Measurements from ENCODE around the gene DMAC2.
"Not testable (repeated sequence)": the region's sequence is repeated elsewhere in the genome, so short reads cannot be mapped to it uniquely, and the experiment has no call there.

DMAC2 gene

DNA sequence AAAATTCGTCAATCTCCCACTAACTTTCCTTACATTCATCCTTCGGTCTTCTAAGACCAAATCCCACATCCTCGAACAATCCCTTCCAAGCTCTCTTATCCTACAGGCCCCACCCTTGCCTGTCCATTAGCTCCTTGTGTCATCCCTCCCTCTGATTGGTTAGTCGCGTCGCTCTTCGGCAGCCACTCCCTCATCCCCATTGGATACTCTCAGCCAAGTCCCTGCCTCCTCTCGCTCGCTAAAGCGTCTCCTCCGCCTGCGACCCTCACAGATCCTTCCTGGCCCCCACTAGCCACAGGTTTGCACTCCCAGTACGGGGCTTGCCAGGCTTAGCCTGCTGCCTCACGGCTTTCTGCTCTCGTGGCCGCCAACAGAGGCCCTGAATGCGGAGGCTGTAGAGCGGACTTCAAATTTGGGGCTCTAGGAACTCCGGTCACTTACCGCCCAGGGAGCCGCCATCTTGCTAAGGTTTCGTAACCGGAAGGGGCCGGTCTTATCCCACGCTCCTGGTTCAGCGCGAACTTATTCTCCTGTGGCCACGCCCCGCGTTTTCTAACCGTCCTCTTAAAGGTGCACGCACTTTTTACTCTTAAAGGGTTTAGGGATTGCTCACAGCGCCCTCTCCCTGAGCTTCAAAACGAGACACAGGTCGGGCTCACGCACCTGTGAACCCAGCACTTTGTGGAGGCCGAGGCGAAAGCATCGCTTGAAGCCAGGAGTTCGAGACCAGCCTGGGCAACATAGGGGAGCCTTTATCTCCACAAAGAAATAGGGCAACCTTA is at the start of gene DMAC2:
Gene DMAC2 (minus strand): TSS at position 472 of the 782 bp plus-strand sequence. CDS start 13 bp downstream, at position 459.
- peak; percentile 94 for DNase-seq (ENCODE audit: low read depth)

DNA sequence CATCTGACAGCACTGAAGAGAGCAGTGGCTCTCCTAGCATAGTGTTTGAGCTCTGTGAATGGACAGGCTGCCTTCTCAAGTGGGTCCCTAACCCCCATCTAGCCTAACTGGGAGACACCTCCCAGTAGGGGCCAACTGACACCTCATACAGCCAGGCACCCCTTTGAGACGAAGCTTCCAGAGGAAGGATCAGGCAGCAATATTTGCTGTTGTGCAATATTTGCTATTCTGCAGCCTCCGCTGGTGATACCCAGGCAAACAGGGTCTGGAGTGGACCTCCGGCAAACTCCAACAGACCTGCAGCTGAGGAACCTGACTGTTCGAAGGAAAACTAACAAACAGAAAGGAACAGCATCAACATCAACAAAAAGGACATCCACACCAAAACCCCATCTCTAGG is 47.2 kb upstream of the DMAC2 start:
- DNase-seq (ENCODE audit: low read depth) = not testable (repeated sequence)

DNA sequence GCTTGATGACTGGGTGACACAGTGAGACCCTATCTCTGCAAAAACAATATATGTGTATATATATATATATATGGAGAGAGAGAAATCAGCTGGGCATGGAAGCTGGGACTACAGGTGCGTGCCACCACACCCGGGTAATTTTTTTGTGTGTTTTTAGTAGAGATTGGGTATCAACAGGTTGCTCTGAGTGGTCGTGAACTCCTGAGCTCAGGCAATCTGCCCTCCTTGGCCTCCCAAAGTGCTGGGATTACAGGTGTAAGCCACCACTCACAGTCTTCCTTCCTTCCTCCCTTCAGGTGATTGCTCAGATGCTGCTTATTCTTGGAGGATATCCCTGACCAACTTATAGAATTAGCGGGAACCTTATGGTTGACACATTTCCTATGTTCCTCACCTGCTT is 45.1 kb upstream of the DMAC2 start:
- no peak for DNase-seq (ENCODE audit: low read depth)

DNA sequence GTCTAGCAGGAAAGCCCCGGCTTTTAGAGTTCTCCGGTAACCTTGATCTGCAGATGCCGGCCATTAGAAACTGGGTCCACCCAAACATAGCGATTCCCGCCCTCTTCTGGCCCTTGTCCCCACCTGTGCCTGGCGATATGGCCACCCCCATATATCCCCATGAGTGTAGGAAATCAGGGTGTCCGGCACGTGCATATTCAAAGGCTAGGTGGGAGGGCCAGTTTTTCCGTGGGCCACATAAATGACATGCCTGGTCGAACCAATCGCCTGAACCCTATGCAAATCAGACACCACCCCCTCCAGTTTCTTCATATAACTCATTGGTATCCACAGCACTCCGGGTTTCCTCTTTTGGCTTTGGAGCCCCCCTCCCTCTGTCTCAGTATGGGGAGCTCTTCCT is 40.6 kb upstream of the DMAC2 start:
- no peak for DNase-seq (ENCODE audit: low read depth)

DNA sequence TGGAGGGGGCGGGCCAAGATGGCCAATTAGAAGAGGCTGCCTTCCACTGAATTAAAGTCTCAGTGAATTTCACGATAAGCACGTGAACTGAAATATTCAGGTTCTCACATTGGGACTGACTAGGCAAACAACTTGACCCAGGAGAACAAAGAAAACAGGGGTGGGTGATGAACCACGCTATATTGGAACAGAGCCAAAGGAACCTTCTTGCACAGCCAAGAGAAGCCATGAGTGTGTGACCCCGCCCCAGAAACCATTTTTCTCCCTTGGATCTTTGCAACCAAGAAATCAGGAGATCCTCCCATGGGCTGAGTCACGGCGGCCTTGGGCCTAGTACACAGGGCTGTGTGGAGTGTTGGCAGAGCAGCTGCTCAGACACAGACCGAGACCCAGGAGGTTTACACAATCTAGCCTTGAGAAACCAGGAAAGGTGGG is 40.1 kb upstream of the DMAC2 start:
- DNase-seq (ENCODE audit: low read depth) = no peak

DNA sequence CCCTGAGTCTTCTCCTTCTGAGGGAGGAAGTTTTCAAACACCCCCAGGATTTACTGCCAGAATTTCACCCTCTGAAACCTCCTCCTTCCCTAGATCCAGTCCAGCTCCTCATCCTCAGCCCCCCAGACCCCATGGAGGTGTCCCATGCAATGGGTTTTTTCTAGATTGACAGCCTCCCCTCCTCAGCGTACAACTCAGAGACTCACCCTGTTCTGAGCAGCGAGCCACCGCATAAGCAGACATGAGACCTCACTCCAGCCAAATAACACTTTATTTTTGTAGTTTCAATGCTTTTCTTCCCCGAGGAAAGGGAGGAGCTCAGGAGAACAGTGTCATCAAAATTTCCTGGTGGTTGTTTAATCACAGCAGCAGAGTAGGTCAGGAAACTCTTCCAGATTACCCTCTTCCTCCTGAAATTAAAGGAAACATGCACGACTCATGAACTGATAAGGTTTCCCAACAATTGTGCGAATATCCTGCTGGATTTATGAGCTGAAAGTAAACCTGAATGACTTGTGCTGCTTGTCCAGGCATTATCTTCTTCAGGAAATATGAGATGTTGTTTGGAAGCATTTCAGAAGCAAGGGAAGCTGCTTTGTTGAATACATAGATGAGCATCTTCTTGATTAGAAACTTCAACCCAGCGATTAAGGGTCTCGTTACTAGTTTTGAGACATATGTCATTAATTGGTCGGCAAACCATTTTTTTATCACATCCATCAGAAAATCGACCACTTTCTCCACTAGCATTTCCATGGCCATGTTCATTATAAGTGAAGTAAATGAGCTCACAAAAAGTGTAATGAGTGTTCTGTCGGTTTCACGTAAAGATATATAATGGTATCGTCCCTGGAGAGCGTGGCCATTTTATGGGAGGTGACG is 39.4 kb upstream of the DMAC2 start:
- no peak for DNase-seq (ENCODE audit: low read depth)

DNA sequence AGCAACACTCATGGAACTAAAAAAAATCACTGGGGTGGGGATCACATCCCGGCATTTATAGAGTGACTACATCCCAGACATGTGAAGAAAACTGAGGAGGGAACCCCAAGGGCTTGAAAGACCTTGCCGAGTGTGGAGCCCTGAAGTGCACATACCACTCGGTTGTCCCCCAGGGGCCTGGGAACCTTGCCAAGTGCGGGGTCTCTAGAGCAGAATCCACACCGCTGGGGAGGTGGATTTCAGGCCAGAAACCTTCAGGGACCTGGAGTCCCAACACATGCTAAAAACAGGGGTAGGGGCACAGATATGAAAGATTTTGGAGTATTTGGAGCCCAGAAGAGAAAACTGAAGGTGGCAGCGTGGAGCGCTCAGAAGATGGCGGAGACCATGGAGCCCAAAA is 38.5 kb upstream of the DMAC2 start:
- DNase-seq (ENCODE audit: low read depth) = no peak

DNA sequence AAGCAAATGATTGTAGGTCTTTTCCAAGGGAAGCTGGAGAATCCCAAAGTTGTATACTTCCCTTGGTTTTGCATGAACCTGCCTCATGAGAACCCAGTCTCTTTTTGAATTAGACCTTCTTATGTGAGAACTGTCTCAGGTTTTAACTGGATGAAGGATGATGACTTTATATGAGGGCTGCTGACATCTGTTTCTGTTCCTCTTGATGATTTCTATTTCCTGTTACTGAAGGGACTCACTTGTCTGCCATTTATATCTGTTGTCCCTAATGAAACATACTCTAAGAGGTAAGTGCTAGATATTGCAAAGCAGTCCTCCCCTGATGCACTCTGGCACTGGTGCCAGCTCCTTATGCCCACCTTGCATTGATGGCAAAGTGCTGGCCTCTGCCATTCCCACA is 36.9 kb upstream of the DMAC2 start:
- no peak for DNase-seq (ENCODE audit: low read depth)

DNA sequence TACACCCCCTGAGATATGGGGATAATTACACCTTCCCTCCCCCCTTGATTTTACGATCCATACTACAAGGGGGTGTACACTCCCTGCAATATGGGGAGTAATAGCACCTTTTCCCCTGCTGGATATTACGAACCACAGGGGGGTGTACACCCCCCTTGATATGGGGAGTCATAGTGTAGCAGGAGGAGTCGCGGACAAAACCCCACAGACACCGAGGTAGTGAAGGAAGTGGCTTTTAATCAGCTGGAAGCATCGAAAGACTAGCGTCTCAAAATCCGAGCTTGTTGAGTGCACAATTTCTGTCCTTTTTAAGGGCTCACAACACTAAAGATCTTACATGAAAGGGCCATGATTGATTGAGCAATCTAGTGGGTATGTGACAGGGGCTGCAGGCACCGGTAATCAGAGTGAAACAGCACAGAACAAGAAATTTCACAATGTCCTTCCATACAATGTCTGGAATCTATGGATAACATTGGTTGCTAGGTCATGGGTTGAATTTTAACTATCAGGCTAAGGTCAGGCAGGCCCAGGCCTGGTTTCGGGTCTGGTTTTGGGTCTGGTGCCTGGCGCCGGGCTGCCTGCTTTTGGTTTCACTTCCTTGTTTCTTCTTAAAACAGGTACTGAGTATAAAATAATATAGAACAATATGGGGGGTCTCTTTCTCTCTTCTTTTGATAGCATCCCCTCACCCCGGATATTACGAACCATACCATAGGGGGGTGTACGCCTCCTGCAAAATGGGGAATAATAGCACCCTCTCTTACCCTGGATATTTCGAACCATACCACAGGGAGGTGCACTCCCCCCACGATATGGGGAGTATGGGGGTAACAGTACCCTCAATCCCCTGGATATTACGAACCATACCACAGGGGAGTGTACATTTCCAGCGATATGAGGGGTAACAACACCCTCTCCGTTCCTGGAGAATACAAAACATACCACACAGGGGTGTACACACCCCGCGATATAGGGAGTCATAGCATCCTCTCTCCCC is 23.8 kb upstream of the DMAC2 start:
- DNase-seq (ENCODE audit: low read depth) = not testable (repeated sequence)

DNA sequence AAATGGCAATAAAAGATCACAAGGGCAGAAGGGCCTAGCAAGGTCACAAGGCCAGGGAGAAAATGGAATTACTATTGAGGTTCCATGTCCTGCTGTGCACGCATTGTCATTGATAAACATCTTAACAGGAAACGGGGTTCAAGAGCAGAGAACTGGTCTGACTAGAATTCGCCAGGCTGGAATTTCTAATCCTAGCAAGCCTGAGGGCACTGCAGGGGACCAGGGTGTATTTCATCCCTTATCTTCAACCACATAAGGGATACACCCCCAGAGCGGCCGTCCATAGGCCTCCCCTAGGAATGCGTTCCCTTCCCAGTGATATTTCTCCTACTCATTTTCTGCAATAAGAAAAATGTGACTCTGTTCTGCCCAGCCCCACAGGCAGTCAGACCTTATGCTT is 22.8 kb upstream of the DMAC2 start:
- no peak for DNase-seq (ENCODE audit: low read depth)

DNA sequence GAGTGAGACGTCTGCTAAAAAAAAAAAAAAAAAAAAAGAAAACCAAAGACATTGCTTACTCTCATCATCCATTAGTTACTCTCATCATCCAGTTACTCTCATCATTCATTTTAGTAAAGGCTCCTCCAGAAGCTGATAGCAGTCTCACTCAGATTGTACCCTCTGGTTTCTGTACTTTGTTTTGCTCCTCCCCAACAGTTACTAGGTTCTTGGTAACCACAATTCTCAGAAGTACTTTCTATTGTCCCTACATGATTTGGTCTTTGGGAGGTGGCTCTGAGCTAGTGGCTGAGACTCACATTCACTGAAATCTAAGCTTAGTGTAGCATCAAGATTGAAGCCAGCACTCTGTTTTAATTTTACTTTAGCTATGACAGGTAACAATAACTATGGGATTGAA is 17.5 kb upstream of the DMAC2 start:
- no peak for DNase-seq (ENCODE audit: low read depth)

DNA sequence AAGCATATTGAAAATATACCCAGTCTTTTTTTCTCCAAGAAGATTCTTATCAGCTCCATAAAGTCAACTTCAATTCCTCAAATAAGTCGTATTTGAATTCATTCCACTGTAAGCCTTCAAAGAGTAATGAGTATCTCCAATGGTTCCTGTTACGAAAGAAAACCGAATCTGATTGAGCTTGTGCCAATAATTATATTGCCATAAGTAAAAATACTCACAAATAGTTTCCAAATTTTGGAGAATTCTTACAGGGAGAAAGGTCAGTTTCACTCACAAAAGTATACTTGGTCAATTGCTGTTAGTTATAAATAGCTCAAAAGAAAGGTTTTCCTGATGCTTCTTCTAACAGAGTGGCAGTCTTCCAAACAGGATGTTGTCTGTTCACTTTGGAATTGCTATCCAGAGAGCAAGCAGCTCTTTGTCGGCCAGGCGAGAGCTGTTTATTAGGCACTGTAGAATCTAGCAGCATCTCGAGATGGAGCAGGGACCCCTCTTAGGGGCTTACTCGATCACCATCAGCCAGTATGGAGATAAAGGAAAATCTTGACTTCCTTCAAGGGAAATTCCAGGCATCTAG is 16.7 kb upstream of the DMAC2 start:
- DNase-seq (ENCODE audit: low read depth) = no peak

DNA sequence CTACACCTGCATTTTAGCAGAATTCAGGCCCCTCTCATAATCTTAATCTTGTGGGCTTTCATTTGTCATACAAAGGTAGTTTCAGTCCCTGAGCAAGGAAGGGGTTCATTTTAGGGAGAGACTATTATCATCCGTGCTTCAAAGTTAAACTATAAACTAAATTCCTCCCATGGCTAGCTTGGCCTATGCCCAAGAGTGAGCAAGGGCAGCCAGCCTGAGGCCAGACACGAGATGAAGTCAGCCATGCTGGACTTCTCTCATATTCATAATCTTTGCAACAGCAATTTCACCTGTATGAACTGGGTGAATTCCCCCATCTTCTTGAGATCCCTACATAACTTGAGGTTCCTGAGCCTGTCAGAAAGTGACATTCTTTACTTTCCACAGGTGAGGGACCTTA is 16.2 kb upstream of the DMAC2 start:
- no peak for DNase-seq (ENCODE audit: low read depth)

DNA sequence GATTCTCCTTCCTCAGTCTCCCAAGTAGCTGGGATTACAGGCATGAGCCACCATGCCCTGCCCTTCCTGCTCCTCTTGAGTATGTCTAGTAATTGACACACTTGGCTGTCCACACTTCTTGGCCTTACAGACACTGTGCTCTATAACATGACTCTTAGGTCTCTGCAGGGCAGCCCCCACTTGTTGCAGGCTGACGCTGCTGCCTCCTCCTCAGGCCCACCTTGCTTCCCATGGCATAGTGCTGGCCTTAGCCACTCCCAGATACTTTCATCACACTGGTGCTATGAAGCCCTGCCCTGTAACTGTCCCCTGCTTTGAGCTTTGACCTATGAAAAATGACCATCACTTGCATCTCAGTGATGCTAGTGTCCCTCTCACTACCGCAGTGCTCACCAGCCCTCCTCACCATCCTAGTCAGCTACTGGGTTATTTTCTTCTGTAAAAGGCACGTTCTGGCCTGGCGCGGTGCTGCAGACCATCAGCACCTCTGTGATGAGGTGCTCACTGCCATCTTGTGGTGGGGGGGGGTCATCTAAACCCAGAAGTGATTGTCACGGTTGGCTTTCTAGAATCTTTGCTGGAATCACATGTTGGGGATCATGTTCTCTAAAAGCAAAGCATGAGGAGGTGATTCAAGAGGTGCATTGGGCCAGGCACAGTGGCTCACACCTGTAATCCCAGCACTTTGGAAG is 13.0 kb upstream of the DMAC2 start:
- DNase-seq (ENCODE audit: low read depth) = no peak

DNA sequence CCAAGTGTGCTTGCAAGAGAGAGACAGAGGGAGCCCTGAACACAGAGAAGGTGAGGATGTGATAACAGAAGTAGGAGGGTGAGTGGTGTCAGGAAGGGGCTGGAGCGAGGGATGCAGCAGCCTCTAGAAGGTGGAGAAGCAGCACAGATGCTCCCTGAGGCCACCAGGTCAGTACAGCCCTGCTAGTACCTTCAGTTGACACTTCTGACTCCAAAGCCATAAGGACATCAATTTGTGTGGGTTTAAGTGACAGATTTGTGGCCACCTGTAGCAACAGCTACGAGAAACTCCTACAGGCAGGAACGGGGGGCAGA is 10.1 kb upstream of the DMAC2 start:
- DNase-seq (ENCODE audit: low read depth) = no peak

DNA sequence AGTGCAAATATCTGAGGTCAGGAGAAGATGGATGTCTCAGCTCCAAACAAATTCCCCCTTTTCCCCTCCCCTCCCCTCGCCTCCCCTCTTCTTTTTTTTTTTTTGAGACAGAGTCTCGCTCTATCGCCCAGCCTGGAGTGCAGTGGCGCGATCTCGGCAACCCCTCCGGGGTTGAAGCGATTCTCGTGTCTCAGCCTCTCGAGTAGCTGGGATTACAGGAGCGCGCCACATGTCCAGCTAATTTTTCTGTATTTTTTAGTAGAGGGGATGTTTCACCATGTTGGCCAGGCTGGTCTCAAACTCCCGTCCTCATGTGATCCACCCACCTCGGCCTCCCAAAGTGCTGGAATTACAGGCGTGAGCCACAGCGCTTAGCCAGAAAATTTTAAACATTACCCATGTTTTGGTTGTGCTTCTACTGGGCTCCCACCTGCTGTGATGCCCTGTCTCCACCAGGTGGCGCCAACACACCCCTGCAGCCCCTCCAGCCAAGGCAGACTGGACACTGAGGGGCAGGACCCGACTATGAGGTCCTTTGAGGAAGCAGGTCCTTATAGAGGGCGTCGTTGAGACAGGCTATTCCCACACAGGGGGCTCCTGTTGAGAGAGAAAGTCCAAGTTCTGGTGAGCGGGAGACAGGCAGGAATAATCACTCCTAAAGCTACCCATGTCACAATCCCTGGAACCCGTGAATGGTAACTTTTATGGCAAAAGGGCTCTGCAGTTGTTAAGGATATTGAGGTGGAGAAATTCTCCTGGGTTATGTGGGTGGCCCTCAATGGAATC is 9.6 kb upstream of the DMAC2 start:
- peak; percentile 60 for DNase-seq (ENCODE audit: low read depth)

DNA sequence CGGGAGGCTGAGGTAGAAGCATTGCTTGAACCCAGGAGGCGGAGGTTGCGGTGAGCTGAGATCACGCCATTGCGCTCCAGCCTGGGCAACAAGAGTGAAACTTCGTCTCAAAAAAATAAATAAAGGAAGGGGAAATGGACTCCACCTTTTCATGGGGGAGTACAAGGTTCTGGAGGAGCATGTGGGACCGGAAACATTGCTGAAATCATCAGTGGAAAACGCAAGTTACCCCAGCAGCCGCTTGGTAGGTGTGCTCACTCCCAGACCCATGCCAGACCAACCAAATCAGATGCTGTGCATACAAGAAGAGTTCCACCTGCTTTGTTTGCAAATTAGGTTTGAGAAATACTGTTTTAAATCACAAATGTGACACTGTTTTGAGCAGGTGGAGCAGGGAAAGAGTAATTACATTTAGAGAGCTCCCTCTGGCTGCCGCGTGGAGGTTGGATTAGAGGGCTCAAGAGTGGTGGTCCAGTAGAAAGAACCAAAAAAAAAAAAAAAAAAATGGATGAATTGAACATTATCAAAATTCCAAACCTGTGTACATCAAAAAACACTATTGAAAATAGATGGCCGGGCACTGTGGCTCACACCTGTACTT is 8.1 kb upstream of the DMAC2 start:
- no peak for DNase-seq (ENCODE audit: low read depth)

DNA sequence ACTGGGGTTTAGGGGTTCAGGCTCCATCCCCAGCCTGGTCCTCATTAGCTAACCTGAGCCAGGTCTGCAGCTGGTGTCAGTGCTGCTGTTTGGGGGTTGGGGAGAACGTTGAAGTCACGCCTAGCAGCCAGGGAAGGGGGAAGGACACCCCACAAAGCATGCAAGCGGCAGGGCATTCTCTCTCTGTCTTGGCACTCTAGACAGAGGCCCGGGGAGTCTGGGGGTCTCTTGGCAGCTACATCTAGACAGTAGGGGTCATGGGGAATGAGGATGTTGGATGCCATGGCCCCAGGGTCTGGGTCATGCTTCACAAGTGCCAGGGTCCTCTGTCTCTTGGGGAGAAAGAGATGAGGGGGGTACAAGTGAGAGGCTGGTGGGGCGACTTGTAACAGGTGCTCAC is 5.9 kb upstream of the DMAC2 start:
- DNase-seq (ENCODE audit: low read depth) = no peak

DNA sequence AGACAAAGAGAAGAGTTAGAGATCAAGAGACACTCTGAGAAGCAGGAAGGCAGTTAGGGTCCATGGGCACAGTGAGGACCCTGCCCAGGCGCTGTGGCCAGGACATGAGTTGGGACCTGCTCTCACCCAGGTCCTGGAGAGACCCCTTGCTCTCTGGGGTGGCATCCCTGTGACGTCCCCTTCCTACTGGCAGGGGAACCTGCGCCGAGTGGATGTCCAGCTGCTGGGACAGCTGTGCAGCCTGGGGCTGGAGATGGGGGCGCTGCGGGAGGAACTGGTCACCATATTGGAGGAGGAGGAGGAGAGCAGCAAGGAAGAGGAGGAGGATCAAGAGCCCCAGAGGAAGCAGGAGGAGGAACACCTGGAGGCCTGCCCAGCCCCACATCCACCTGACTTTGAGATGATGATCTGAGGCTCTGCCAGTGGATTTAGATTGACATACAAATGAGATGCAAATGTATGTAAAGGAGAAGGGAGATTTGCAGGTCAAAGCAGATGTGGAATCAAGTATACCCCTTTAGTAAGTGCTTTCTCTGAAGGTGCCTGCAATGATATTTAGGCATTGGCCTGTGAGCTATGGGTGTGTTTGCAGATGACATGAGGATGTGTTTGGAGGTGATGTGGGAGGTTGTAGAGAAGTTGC is 4.2 kb upstream of the DMAC2 start:
- no peak for DNase-seq (ENCODE audit: low read depth)
